Activated CD8-positive, alpha-beta memory T cell treated with anti-CD3 and anti-CD28 coated beads, Interleukin-2, amount 50 U/mL, for 24 hours (primary cell): ENCODE results near the gene RNF39.
"Not testable (repeated sequence)": the region's sequence is repeated elsewhere in the genome, so short reads cannot be mapped to it uniquely, and the experiment has no call there.

ENCODE experiments used
- DNase-seq: peaks from one replicate; pipeline ENCODE4 v3.0.0-alpha.2; 2020; ENCODE audit errors: extremely low read depth

RNF39 gene, protein sequence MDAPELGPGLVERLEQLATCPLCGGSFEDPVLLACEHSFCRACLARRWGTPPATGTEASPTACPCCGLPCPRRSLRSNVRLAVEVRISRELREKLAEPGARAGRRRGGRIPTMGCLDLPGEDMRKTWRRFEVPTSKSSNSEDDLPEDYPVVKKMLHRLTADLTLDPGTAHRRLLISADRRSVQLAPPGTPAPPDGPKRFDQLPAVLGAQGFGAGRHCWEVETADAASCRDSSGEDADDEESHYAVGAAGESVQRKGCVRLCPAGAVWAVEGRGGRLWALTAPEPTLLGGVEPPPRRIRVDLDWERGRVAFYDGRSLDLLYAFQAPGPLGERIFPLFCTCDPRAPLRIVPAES

DNA sequence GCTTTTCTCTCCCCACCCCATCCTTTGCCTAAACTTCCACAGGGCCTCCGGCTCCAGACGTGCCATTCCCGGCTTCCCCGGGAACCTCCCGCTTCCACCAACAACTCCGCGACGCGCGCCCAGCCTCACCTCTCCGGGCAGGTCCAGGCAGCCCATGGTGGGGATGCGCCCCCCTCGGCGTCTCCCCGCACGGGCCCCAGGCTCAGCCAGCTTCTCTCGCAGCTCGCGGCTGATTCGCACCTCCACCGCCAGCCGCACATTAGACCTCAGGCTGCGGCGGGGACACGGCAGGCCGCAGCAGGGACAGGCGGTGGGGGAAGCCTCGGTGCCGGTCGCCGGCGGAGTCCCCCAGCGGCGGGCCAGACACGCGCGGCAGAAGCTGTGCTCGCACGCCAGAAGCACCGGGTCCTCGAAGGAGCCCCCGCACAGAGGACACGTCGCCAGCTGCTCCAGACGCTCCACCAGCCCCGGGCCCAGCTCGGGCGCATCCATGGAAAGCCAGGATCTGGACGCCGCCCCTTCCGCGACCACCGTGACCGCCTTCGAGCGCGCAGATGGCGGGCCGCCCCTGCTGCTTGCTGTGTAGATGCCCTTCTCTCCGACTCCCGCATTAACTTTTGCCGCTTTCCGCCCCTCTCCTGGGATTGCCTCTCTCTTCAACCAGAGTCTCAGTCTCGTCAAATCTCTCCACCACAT, at the start of gene RNF39:
TSS of gene RNF39 (minus strand) at position 676 of the 696 bp plus-strand sequence. CDS start at position 492, 184 bp downstream.
- DNase-seq = no peak

DNA sequence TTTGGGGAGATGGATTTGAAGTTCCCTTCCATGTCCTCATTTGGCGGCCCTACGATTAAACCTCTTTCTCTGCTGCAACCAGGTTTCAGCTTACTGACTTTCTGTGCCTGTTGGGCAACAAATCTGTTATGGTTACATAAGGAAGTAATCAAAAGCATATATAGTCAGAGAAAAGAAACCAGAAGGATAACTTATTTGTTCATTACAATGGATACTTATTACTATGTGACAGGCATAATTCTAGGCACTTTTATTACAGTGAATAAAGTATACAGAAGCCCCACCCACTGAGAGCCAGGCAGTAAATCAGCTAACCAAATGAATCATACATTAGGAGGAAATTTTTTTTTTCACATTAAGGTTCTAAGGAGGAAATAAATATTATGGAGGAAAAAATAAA, 46.9 kb upstream of the RNF39 start:
- DNase-seq = no peak

DNA sequence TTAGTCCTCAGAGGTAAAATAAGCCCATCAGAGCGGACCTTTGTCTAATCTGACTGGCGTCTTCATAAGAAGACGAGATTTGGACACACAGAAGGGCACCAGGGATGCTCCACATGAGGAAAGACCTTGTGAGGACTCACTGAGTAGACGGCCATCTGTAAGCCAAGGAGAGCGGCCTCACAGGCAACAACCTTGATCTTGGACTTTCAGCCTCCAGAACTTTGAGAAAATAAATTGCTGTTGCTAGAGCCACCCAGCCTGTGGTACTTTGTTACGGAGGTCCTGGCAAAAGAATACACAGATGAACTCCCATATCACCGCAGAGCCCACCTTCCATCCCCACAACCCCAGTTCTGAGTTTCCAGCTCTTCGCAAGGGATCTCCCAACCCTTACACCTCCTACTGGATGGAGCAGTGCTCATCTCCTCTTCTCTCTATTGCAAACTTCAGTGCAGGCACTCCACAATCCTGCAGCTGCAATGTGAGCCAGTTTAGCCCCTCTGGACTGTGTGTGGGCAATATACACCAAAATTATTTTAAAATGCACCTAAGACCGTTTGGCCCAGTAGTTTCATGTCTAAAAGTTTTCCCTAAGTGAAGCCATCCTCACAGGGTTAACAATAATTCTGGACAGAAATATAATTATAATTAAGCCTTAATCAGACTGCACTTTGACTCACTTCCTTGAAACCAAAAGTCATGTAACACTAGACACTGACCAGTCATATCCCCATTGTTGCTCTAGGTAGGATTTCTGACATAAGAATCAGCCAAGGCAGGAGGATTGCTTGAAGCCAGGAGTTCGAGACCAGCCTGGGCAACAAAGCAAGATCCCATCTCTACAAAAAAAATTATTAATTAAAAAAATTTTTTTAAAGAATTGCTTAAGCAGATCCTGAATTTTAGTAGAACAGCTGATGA, 46.1 kb upstream of the RNF39 start:
- no peak for DNase-seq

DNA sequence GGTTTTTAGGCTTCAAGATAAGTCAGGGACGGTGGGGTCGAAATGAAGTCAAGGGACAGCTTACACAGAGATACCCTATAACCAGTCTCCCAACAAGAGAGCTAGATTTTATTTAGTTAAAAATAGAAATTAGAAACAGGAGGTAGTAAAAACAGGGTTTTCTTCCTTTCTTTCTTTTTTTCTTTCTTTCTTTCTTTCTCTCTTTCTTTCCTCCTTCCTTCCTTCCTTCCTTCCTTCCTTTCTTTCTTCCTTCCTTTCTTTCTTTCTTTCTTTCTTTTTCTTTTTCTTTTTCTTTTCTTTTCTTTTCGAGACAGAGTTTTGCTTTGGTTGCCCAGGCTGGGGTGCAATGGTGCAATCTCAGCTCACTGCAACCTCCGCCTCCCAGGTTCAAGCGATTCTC, 43.1 kb upstream of the RNF39 start:
- not testable (repeated sequence) for DNase-seq

DNA sequence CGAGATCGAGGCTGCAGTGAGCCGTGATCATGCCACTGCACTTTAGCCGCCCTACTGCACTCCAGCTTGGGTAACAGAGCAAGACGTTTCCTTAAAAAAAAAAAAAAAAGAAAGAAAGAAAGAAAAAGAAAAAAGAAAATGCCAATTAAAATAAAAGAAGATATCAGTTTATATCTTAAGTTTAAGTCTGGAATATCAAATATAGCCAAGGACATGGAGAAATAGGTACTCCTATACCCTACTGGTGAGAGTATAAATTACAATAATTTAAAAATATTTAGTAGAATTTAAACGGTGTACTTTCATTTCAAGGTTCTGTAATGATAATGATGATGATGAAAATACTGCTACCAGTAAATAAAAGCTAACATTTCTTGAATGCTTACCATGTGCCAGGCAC, 41.2 kb upstream of the RNF39 start:
- DNase-seq = no peak

DNA sequence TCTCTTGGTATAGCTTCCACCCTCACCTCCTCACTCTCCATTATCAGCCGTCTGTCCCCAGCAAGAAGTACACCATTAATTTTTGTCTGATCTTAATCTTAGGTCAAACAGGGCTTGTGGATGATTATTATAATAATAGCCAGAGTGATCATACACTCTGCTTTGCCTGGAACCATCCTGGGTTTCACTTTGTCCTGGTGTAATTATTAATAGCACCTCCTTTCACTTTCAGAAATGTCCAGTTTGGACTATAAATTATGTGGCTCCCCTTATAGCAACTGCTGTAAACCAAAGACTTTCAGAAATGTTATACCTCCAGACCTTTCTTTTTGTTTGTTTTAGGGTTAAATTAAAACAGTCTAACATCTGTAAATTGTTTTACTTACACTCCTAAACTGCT, 38.3 kb upstream of the RNF39 start:
- no peak for DNase-seq

DNA sequence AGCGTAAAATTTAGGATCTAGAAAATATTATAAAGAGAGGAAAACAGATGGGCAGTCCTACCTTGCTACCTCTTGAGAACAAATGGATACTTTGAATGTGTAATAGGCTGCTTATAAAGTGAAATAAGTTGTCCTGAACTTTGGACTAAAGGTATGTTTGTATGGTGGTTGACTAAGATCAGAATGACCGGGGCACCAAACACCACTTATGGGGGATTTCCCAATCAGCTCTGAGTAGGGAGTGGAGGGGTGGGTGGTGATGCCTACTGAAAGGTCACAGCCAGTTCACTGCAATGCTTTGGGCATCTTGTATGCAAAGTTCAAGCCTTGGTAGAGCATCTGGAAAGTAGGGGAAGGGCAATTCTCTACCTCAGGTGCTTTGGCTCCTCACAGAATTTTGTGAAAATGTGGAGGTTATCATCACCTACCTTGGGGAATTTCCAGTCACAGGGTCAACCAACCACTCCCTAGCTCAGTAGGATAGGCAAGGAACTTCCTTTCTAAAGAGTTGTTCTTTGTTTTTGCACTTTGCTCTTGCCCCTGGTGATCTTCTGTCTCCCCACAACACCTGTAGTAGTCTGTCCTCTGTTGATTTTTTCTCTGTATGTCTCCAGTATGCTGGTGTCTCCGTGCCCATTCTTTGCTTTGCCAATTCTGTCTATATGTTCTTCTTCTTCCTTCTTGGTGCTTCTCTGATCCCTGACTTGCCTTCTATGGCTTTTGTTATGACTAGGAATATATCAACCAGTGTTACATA, 37.6 kb upstream of the RNF39 start, which contains the start of gene TRIM31:
TSS of gene TRIM31 (minus strand) at position 88 of the 757 bp plus-strand sequence. CDS start 285 bp downstream, outside the sequence.
- DNase-seq = no peak

DNA sequence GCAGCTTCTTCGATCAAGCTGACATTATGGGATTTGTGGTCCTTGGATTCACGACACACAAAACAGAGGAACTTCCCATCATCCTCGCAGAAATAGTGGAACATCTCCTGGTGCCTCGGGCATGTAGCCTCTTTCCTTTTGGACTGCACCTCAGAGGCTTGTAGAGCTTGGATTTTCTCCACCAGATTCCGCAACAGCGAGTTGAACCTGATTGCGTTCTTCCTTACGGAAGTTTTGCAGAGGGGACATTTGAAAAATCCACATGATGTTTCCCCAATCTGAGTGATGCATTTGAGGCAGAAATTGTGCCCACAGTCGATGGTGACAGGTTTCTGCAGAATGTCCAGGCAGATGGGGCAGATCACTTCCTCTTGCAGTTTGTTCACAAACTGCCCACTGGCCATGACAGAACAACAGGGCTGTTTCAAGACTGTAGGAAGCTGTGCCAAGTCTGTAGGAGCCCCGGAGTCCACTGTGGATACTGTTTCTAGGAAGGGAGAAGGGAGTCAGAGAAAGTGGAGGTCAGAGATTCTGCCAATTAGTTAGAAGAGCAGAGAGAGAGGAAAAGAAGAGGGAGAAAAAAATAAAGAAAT, 36.9 kb upstream of the RNF39 start:
- DNase-seq = no peak

DNA sequence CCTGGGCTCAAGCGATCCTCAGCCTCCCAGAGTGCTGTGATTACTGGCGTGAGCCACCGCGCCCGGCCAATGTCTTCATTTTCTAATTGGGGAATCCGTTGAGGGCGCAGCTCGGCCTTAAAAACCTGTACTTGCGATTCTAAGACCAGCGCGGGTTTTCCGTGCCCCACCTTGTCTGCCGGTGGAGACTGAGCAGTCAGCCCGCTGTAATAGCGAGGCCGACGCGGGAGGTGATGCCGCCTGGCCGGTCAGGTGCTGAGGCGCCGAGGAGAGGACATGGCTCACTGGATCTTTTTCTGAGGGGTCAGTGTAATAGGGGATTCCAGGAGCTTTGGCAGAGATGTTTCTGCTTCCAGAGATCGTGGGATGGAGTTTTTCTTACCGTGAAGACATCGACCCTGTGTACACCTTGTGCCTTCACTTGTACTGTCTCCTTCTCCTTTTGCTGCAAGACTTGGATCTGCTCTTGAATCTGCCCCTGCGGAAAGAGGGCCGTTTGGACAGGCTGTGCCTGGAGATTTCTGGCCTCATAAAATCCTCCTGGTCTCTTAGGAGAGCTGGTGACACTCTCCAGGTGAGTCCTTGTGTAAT, 35.8 kb upstream of the RNF39 start:
- DNase-seq = no peak

DNA sequence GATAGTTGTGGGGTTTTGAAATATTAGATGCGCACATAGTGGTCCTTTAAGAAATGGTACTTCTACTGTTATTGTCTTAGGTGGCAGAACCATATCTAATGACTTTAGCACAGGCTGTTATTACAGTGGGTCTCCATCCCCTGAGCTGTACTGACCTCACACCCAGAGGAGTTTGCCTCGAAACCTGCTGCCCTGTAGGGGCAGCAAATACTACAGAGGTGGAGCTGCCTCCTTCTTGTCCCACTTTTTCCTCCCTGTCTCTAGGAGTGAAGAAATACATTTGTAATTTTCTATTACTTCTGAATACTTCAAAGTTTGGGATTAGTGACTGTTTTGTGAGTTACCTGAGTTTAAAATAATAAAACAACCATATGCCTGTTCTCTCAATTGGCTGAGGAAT, 29.1 kb upstream of the RNF39 start:
- no peak for DNase-seq

DNA sequence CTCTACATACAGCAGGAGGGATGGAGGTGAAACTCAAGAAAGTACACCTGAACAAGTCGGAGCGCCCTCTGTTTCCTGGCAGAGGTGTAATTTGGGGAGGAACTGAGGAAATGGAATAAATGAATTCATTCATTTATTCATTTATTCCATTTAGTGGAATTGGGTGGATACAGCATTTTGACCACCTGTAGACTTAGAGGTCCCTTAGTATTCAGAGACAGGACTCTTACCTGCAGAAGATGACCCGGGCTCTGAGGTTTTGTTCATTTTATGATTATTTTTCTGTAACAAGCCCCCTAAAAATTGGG, 28.3 kb upstream of the RNF39 start:
- no peak for DNase-seq

DNA sequence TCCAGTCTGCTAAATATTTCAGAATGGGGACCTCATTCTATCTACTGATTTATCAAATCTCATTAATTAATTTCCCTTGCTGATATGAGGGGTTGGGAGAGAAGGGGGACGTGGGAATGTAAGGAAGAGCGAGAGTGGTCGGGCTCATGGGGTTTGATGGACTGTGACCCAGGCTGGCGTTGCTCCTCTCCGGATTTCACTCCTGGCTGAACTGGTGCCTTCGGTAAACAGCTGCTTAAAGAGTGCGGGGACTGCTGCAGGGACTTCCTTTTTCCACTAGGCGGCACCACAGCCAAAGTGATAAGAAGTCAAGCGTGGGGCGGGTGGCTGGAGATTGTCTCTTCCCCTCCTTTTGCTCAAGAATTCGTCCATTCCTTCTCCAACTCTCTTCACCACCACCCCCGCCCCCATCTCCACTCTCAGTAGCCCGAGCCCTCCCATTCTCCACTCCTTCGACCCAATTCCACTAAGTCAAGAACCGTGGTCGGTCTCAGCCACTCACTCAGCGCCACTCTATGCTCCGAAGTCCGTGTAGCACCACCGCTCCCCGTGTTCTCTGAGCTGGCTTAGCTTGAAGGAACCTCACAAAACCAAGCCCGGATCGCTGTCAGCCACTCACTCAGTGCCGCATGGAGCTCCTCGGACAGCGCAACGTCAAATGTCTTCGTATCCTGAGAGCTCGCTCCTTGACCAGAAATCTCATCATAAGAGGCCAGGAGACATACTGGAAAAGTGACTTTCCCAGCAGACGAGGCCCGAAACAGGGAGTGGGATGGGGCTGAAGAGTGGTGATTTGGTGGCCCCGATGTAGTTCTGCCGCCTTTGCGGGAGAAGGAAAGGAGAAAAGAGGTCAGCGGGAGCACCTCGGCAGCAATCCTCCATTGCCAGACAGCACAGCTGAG, 27.7 kb upstream of the RNF39 start:
- DNase-seq = peak; percentile 49

DNA sequence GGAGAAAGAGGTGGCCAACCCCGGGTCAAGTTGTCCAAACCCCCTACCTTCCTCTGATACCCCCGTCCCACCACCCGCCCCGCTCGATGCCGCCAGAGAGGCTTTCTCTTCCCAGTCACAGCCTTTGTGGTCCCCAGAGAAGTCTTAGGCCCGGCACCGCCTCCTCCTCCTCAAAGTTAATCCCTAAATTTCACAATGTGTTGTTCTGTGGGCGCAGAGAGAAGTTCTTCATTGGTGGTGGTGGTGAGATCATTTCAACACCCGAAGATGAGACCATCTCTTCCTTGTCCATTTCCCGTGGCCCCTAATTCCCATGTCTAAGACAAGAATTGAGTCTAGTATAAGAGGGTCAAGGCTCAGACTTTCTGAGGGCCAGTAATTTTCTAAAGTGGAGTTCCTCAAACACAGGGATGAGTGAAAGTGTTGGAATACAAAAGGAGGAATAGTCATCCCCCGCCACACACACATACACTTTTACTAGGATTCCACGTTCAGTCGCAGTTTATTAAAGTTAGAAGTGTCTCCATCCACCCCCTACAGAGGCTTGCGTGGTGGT, 26.9 kb upstream of the RNF39 start:
- no peak for DNase-seq

DNA sequence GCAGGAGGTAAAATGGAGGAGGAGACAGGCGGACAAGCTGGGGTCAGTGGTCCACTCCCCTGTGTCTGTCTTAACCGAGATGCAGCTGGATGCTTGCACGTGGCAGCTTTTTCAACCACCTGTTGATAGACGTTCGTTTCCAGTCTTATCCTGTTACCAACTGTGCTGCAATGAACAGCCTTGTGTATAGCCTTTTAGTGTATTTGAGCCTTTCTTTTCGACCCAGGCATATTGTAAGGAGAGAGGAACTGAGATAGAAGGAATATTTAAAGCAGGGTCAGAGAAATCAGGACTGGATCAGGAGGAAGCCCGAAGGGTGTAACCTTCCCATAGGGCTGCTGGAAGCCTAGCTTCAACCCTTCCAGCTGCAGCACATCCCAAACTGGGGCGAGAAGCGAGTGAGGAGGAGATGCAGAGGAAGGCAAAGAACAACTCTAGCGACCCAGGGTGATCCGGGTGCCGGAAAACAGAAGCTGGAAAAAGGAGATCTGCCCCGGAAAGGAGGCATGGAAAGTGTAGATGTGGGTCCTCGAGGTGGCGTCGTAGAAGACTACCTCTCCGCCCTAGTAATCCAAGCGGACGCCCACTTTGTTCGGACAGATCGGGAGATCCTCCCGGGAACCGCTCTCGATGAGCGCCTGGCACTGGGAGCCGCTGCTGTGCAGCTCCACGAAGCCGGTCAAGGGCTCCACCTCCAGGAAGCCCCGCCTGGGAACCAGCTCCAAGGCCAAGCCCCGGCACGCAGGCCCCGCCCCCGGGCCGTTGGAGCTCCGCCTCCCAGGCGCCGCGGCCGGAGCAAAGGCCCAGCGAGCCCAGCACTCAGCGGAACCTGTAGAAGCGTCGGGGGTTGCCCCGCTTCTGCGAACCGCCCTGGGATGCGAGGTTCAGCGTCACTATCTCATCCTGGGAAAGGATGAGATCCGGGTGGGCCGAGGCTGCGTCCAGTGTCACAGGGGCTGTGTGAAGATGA, 26.2 kb upstream of the RNF39 start:
- DNase-seq = peak; percentile 25

DNA sequence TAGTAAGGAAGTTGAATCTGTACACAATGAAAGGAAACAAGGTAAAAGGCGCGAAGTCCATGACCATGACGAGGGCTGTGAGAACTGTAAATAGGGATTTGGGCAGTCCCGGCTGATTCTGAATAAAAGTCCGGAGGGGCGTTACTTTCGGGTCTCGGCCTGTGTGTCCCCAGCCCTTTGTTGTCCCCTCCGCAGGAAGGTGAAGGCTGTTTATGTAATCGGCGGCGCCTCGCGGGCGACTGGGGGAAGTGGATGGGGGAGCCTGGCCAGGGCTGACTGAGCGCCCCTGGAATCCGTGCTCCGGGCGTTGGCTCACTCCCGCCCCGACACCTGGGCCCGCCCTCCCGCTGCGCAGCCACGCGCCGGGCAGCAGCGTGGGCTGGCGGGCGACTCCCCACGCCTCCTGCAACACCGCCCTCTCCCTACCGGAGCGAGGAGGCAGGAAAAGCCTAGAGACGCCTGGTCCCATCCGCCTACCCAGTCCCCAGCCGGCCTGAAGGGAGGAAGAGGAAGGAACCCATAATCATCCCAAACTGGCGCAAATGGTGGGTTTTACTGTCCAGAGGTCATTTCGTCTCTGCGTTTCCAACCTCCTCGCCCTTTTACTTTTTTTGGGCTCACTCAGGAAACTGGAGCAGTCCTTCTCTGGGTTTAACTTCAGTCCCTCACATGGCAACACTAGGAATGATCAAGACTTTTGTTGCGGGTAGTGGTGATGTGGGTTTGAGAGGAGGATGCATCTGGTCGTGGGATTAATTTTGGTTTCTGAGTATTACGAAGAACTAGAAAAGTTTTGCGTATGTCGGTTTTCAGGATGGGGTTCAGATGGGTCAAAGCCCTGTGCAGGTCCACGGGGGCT, 25.2 kb upstream of the RNF39 start:
- no peak for DNase-seq

DNA sequence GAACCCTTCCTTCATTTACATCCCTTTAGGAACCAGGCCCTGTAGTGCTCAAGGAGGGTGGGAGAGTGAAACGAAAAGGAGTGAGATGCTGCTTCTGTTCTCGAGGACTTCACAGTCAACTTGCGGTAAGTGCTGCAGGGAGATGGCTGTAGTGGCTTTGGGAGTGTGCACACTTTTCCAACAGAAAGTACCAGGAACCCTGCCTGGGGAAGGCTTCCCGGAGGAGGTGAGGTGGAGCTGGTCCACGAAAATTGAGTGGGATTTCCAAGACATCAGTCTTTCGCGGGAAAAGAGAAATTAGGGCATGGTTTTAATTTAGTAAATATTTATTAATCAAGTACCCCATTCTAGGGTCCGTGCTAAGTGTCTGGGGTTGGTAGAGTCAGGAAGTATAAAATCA, 24.6 kb upstream of the RNF39 start:
- DNase-seq = no peak
